SK-N-SH treated with all-trans-retinoic acid at 6 μM for 48 hours (cell line): ENCODE data around the gene MAPK4.

Experiments
- ARNTL ChIP-seq: fragments of 450-650 bp; formaldehyde crosslinking; IDR thresholded peaks from 2 replicates; pipeline ENCODE4 v1.5.0; 2020; ENCODE audit warnings: low read depth, mild to moderate bottlenecking, moderate library complexity, borderline replicate concordance
- CSDC2 ChIP-seq: fragments of 250-450 bp; sonication (Bioruptor Pico); IDR thresholded peaks from 2 replicates; pipeline ENCODE4 v1.5.0; 2020; ENCODE audit warnings: mild to moderate bottlenecking, moderate library complexity
- ESRRG ChIP-seq: fragments of 250-450 bp; sonication (Bioruptor Pico); IDR thresholded peaks from 2 replicates; pipeline ENCODE4 v1.6.1; 2021; ENCODE audit warnings: mild to moderate bottlenecking
- PATZ1 ChIP-seq: fragments of 250-450 bp; sonication (Bioruptor Pico); IDR thresholded peaks from 2 replicates; pipeline ENCODE4 v1.8.0; 2020; ENCODE audit warnings: mild to moderate bottlenecking, moderate library complexity, borderline replicate concordance
- POU6F1 ChIP-seq: fragments of 250-450 bp; sonication (Bioruptor Pico); IDR thresholded peaks from 2 replicates; pipeline ENCODE4 v1.8.0; 2021; ENCODE audit warnings: low read depth, mild to moderate bottlenecking, moderate library complexity, borderline replicate concordance
- RARB ChIP-seq: fragments of 250-450 bp; sonication (Bioruptor Pico); IDR thresholded peaks from 2 replicates; pipeline ENCODE4 v1.8.0; 2021; ENCODE audit warnings: mild to moderate bottlenecking, moderate library complexity
- SNAI2 ChIP-seq: fragments of 250-450 bp; sonication (Bioruptor Pico); IDR thresholded peaks from 2 replicates; pipeline ENCODE4 v1.5.0; 2020; ENCODE audit warnings: mild to moderate bottlenecking, moderate library complexity
- TCF4 ChIP-seq: fragments of 250-450 bp; sonication (Bioruptor Pico); IDR thresholded peaks from 2 replicates; pipeline ENCODE4 v1.8.0; 2021; ENCODE audit warnings: mild to moderate bottlenecking, moderate library complexity, borderline replicate concordance
- TSHZ2 ChIP-seq: fragments of 250-450 bp; sonication (Bioruptor Pico); IDR thresholded peaks from 2 replicates; pipeline ENCODE4 v1.5.0; 2020; ENCODE audit warnings: mild to moderate bottlenecking, moderate library complexity
- ZC3H10 ChIP-seq: fragments of 250-450 bp; sonication (Bioruptor Pico); IDR thresholded peaks from 2 replicates; pipeline ENCODE4 v1.5.1; 2021; ENCODE audit warnings: mild to moderate bottlenecking, moderate library complexity
- ZFP30 ChIP-seq: fragments of 450-650 bp; formaldehyde crosslinking; IDR thresholded peaks from 2 replicates; pipeline ENCODE4 v1.5.0; 2022; ENCODE audit warnings: mild to moderate bottlenecking, moderate library complexity
- ZNF565 ChIP-seq: fragments of 450-650 bp; formaldehyde crosslinking; conservative IDR thresholded peaks from 2 replicates; pipeline ENCODE4 v1.5.0; 2020; ENCODE audit warnings: low read depth, mild to moderate bottlenecking, moderate library complexity
- ZNF8 ChIP-seq: fragments of 450-650 bp; formaldehyde crosslinking; IDR thresholded peaks from 2 replicates; pipeline ENCODE4 v1.5.0; 2020; ENCODE audit warnings: mild to moderate bottlenecking, moderate library complexity
- TF ChIP-seq, protein P1 (sequence below): fragments of 250-450 bp; sonication (Bioruptor Pico); IDR thresholded peaks from 2 replicates; pipeline ENCODE4 v1.5.1; 2021; ENCODE audit warnings: mild to moderate bottlenecking, moderate library complexity

DNA sequence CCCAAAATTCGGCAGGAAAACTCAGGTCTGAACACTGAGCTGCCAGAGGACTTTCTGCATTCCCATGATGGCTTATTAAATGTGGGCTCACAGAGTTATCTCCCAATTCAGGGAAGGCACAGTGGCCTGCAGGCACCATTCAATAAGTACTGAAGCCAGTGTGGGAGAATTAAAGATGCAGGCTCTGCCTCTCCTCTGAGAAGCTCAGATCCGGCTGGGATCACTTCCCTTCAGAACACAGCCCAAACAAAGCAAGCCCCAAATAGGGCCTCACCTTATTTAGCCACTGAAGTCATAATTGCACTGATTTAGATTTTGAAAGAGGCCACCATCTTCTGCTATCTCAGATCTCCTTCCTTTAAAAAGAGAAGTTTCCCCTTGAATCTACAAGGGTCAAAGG, 94.3 kb downstream of the MAPK4 start:
- TF ChIP-seq PATZ1 (CRISPR knock-in tag) (no peak), ARNTL (no peak), ESRRG (no peak), POU6F1 (CRISPR knock-in tag) (no peak), ZNF565 (CRISPR knock-in tag) (no peak), CSDC2 (CRISPR knock-in tag) (no peak), ZC3H10 (no peak), RARB (CRISPR knock-in tag) (no peak), SNAI2 (no peak), TSHZ2 (CRISPR knock-in tag) (no peak), TCF4 (no peak), ZFP30 (CRISPR knock-in tag) (no peak), ZNF8 (CRISPR knock-in tag) (no peak)
- TF ChIP-seq, protein P1, sequence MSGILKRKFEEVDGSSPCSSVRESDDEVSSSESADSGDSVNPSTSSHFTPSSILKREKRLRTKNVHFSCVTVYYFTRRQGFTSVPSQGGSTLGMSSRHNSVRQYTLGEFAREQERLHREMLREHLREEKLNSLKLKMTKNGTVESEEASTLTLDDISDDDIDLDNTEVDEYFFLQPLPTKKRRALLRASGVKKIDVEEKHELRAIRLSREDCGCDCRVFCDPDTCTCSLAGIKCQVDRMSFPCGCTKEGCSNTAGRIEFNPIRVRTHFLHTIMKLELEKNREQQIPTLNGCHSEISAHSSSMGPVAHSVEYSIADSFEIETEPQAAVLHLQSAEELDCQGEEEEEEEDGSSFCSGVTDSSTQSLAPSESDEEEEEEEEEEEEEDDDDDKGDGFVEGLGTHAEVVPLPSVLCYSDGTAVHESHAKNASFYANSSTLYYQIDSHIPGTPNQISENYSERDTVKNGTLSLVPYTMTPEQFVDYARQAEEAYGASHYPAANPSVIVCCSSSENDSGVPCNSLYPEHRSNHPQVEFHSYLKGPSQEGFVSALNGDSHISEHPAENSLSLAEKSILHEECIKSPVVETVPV (CRISPR knock-in tag) = no peak
